Measurements from ENCODE around the gene CAMK2B. TPM values are rescaled to one million over a fixed set of nuclear protein-coding genes. Genes with fewer than 3 reads are reported as not detected.
A peak's percentile ranks its signal among the peaks of the same experiment; 100 is the strongest.

The CAMK2B gene
- total RNA-seq, 1 experiment from 2014 or later = not detected

DNA sequence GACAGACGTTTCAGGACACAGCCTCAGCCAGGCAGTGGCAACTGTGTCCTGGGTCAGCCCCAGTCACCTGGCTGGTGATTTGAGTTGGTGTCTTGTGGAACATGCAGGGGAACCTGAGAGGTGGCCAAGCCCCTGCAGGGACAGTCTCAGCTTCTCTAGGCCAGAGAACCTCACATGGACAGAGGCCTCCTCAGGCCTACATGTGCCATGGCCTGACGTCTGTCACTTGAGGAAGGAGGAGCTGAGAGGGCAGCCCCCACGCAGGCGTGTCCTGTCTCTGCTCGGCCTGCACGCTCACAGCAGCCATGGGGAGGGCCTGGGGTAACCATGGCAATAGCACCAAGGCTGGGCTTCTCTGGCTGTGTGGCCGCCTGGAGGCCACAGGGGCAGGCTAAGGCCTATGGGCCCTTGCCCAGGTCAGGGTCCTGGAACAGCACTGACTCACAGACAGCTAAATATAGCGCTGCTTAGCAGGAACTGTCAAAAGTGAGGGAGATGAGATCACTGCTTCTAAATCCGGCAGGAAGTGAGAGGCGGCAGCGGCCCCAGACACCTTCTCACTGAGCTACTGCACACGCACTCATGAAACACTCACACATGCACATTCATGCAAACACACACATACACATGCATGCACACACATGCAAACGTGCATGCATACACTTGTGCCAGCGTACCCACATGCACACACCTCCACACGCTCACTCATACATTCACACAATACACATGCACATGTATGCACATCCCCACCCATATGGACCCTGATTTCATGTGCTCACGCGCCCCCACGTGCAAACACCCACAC is 67.6 kb downstream of the CAMK2B start:
- Mint-ChIP-seq H3K9me3 (ENCODE audit: low read depth, unreplicated experiment) (no peaks in the 10 kb centered on the region), H3K27ac (ENCODE audit: unreplicated experiment) (no peak overlapping the region), H3K36me3 (ENCODE audit: insufficient read depth, unreplicated experiment) (no peaks in the 10 kb centered on the region), H3K27me3 (ENCODE audit: unreplicated experiment) (peaks cover 16% of the 10 kb centered on the region), H3K4me3 (ENCODE audit: low read depth, unreplicated experiment) (no peak overlapping the region), H3K4me1 (ENCODE audit: low read depth, unreplicated experiment) (peaks cover 17% of the 10 kb centered on the region)
- TF ChIP-seq, protein P1, sequence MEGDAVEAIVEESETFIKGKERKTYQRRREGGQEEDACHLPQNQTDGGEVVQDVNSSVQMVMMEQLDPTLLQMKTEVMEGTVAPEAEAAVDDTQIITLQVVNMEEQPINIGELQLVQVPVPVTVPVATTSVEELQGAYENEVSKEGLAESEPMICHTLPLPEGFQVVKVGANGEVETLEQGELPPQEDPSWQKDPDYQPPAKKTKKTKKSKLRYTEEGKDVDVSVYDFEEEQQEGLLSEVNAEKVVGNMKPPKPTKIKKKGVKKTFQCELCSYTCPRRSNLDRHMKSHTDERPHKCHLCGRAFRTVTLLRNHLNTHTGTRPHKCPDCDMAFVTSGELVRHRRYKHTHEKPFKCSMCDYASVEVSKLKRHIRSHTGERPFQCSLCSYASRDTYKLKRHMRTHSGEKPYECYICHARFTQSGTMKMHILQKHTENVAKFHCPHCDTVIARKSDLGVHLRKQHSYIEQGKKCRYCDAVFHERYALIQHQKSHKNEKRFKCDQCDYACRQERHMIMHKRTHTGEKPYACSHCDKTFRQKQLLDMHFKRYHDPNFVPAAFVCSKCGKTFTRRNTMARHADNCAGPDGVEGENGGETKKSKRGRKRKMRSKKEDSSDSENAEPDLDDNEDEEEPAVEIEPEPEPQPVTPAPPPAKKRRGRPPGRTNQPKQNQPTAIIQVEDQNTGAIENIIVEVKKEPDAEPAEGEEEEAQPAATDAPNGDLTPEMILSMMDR (IDR thresholded peaks at IDR 0.05; ENCODE audit: unreplicated experiment) = no peak
- intact Hi-C loops (cut with micrococcal nuclease; ENCODE audit: unreplicated experiment) = no loop called here
- CTCF ChIA-PET = interaction anchor here (0.5 to 1.3 kb wide), 6 partner anchors 9 to 277 kb away, joined by 3 to 4 read pairs (median 4); no protein-coding TSS in a partner anchor
- DNase-seq = peak; percentile 59
- BruUV-seq (replicated peaks) = no TSS peak

DNA sequence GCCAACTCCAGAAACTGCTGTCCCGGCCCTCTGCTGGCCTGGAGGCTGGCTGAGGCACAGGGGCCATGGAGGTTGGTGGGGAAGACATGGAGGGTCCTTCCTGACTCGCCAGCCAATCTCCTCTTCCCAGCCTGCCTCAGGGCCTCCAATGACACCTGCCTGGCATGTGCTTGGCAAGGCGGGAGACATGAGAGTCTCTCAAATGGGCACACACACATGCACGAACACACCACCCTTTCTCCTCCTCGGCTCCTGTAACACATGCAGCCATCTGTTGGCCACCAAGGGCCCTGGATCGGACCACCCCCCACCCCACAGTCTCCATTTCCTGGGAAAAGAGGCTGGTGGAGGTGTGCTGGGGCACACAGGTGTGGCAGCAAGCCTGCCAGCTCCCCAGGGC is 68.2 kb downstream of the CAMK2B start:
- H3K27ac Mint-ChIP-seq (ENCODE audit: unreplicated experiment) = no peak overlapping the region
- peaks cover 17% of the 10 kb centered on the region for H3K4me1 Mint-ChIP-seq (ENCODE audit: low read depth, unreplicated experiment)
- H3K4me3 Mint-ChIP-seq (ENCODE audit: low read depth, unreplicated experiment) = no peak overlapping the region
- CTCF ChIA-PET = interaction anchor here (0.8 to 1.3 kb wide), 2 partner anchors 16 to 51 kb away, joined by 3 read pairs; no protein-coding TSS in a partner anchor
- DNase-seq = no peak
- no peaks in the 10 kb centered on the region for H3K9me3 Mint-ChIP-seq (ENCODE audit: low read depth, unreplicated experiment)
- BruUV-seq (replicated peaks) = no TSS peak
- intact Hi-C loops (cut with micrococcal nuclease; ENCODE audit: unreplicated experiment) = no loop called here
- H3K36me3 Mint-ChIP-seq (ENCODE audit: insufficient read depth, unreplicated experiment) = no peaks in the 10 kb centered on the region
- peaks cover 22% of the 10 kb centered on the region for H3K27me3 Mint-ChIP-seq (ENCODE audit: unreplicated experiment)
- TF ChIP-seq, protein P1 (IDR thresholded peaks at IDR 0.05; ENCODE audit: unreplicated experiment) = no peak

DNA sequence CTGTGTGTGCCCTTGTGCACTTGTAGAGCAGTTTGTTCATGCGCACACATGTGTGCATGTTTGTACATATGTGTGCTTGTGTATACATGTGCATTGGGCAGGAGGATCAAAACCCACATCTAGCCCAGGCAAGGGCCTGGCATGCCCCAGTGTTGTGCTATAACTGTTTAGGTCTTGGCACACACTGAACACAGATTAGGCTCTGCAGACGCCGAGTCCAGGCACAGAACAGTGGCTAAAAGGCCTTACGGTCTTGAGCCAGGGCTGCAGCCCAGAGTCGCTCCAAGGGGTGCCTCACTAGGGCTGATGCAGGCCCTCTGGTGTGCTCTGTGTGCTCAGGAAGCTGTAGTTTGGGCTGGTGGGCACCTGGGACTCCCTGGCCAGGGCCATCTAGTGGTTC is 68.9 kb downstream of the CAMK2B start:
- H3K4me1 Mint-ChIP-seq (ENCODE audit: low read depth, unreplicated experiment) = peaks cover 17% of the 10 kb centered on the region
- TF ChIP-seq, protein P1 (IDR thresholded peaks at IDR 0.05; ENCODE audit: unreplicated experiment) = no peak
- CTCF ChIA-PET = interaction anchor here (1.2 kb wide), 1 partner anchor 20 kb away, joined by 3 read pairs; no protein-coding TSS in a partner anchor
- H3K9me3 Mint-ChIP-seq (ENCODE audit: low read depth, unreplicated experiment) = no peaks in the 10 kb centered on the region
- no TSS peak for BruUV-seq (replicated peaks)
- H3K27me3 Mint-ChIP-seq (ENCODE audit: unreplicated experiment) = peaks cover 30% of the 10 kb centered on the region
- H3K27ac Mint-ChIP-seq (ENCODE audit: unreplicated experiment) = no peak overlapping the region
- no peaks in the 10 kb centered on the region for H3K36me3 Mint-ChIP-seq (ENCODE audit: insufficient read depth, unreplicated experiment)
- intact Hi-C loops (cut with micrococcal nuclease; ENCODE audit: unreplicated experiment) = no loop called here
- H3K4me3 Mint-ChIP-seq (ENCODE audit: low read depth, unreplicated experiment) = no peak overlapping the region
- no peak for DNase-seq

DNA sequence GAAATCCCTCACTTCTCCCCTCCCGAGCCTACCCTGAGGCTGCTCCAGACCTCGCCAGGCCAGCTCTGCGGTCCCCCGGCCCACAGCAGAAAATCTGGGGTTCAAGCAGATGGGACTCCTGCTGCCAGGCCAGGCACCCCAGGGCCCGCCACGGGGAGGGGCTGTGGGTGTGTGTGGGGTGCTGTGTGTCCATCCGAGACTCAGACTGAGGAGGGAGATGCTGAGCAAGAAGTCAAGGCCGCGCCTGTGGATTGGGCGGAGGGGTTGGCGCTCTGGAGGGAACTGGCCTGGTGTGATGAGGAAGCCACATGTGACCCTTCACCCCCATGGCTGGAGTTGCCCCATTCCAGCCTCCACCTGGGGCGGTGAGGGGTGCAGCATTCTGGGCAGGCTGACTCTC is 73.5 kb downstream of the CAMK2B start:
- CTCF ChIA-PET = no interaction called here
- no TSS peak for BruUV-seq (replicated peaks)
- TF ChIP-seq, protein P1 (IDR thresholded peaks at IDR 0.05; ENCODE audit: unreplicated experiment) = no peak
- Mint-ChIP-seq H3K4me1 (ENCODE audit: low read depth, unreplicated experiment) (peaks cover 6% of the 10 kb centered on the region), H3K4me3 (ENCODE audit: low read depth, unreplicated experiment) (no peak overlapping the region), H3K27ac (ENCODE audit: unreplicated experiment) (no peak overlapping the region), H3K27me3 (ENCODE audit: unreplicated experiment) (peaks cover 56% of the 10 kb centered on the region), H3K36me3 (ENCODE audit: insufficient read depth, unreplicated experiment) (no peaks in the 10 kb centered on the region), H3K9me3 (ENCODE audit: low read depth, unreplicated experiment) (no peaks in the 10 kb centered on the region)
- no peak for DNase-seq
- intact Hi-C loops (cut with micrococcal nuclease; ENCODE audit: unreplicated experiment) = no loop called here

Measured in Calu3 (cell line).